GM19099 (cell line): Measurements from ENCODE around the gene GLI2.

ENCODE experiments used
- POLR2A ChIP-seq: IDR thresholded peaks from 3 replicates; pipeline ENCODE4 v1.6.1; 2011; ENCODE audit warnings: low read depth; ENCODE audit not compliant: insufficient read length; ENCODE audit errors: extremely low read depth

Gene GLI2

DNA sequence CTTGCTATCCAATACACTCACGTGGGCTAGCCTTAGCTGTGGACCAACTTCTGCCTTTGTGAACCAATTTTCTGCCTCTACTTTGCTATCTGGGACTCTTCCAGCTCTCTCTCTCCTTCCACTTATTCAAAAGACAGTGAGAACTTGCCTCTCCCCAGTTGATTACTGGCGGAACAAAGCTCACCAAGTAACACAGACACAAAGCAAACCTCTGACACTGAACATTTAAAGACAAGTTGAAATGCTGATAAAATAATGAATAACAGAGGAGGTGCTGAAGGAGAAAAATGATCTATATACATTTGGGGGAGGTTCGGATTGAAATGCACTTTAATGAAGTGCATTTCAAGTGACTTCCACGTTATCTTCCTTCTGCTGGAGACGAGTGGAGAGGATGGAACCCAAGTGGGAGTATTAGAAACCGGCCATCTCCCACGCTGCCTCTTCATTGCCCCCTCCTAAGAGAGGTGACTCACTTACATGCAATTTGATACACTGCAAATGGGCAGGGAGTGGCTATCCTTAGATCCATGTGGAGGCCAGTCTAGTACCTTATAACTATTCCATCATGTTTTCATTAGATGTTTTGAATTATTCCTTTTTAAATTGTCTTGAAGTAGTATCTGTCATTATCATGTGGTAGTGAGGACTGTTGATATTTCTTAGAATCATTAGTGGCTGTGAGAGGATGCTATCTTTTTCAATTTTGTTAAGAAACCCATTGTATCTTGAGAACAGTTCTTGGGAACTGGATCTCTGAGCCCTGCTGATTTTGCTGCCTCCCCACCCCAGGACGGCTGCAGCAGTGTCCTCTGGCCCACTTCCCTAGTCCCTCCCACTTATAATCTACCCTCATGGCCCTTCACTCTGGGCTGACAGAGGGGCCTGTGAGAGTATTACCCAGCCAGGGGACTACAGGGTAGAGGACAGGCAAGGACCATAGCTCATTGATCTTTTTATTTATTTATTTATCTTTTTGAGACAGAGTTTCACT, 6.0 kb upstream of the GLI2 start:
- TF ChIP-seq POLR2A, result no peak

DNA sequence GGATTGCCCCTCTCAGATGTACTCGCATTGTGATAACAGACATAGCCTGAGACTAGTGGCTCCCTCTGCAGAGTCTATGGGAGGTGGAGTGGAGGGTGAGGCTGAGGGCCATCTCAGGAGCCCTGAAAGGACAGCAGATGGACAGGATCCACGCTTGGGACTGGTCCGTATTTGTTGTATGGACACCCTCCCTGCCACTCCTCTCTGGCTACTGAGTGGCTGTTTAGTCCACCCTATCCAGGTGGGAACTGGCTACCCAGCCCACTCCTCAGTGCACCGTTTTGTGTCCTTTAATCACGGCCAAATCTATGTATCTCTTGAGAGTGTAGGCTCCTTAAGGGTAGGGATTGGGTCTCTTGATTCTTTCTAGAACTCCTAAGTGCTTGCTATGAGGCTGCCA, 4.5 kb upstream of the GLI2 start:
- no peak for TF ChIP-seq POLR2A

DNA sequence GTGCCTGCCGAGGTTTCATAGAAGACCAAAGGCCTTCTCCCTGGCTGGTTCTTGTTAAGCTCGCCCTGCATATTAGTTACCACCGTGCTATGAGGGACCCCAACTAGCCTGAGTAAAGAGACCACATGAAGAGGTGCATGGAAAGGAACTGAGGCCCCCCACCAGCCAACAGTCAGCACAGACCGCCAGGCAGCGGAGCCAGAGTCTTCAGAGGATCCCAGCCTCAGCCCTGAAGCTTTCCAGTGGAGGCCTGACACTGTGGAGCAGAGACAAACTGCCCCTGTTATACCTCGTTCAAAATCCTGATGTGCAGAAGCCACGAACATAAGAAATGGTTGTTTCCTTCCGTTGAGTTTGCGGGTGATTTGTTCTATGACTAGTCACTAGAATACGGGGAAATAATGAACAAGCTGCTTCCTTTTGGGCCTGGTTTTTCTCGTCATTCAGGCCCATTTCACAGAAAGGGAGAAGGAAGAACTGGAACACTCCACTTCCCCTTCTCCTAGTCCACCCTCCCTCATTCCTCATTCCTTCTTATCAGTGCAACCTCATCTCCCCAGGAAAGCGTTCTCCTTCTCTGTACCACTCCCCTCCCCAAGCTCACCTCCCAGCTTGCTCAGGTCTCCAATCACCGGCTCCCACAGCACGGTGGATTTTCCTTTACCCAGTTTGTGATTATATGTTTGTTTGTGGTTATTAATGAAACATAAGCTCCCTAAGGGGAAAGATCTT, 3.0 kb upstream of the GLI2 start:
- TF ChIP-seq POLR2A, result no peak

DNA sequence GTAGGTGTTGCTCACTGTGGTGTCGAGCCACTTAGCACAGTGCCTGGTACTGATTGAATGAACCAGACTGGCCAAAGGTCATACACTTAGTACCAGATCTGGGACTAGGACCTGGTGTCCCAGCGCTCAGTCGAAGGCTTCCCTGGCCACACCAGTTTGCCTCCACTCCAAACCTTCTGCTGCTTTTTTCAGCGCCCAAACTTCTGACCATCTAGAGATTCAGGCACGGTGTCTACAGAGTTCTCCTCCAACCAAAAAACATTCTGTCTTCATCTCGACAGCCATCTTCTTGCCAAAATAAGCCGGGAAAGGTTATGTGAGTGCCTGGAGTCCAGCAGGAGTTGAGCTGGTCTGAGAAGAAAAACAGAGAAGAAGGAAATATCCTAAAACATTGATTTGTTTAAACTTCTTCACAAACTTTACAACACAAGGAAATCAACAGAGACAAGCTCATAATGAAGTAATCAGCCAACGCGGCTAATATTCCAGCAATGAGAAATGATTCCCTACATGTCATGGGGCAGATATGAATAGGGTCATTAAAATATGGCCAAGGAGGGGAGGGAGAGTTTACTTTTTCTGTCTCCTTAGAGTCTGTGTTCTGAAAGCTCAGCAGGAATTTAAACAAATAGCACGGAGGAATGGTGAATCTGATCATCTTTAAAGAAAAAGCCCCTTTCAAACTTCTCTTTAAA, 2.3 kb upstream of the GLI2 start:
- no peak for TF ChIP-seq POLR2A

DNA sequence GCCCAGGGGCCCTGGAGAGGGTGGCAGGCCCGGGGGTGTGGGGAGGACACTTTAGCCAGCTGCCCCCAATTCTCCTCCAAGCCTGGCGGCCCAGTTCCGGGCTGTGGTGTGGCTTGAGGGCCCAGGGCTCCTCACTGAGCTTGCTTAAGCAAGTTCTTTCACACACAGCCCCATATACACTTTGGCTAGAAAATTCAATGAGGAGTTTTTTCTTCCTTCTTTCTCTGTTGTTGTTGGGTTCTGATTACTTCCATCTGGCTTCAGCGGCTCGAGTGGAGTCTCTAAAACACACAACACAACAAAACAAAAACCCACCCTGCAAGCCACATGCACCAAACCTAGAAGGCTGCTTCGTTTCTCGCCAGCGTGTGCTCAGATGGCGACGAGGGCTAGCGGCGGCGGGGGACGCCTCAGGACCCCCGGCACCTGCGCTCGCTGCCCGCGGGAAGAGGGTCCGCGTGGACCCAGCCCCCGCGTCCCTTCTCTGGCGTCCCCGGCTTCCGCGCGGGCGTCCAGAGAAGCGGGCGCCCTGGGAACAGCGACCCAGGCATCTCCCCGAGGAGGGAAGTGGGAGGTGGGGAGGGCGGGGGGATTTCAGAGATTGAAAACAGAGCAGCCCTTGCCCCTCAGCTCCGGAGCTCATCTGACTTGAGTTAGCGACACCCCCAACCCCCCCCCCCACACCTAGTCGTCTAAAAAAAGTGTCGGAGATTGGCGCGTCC, 577 bp upstream of the GLI2 start:
- no peak for TF ChIP-seq POLR2A

DNA sequence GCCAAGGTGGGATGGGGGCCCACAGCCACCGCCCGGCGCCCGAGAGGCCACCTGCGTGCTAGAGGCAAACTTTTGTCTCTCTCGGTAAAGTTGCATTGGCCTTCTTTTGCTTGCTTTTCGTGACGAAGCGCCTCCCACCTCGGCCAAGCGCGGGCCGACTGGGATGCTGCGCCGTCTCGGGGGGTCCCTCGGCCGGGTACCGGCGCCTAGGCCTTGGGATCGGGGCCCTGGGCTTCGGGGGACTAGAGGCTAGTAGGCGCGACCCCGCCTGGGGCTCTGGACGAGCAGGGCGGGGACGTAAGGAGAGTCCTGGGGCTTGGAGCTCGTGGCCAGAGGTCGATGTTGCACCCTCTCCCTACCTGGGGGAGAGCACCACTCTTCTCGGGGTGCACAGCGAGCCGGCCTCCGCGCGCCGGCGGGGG, 545 bp downstream of the GLI2 start:
- TF ChIP-seq POLR2A, result no peak

DNA sequence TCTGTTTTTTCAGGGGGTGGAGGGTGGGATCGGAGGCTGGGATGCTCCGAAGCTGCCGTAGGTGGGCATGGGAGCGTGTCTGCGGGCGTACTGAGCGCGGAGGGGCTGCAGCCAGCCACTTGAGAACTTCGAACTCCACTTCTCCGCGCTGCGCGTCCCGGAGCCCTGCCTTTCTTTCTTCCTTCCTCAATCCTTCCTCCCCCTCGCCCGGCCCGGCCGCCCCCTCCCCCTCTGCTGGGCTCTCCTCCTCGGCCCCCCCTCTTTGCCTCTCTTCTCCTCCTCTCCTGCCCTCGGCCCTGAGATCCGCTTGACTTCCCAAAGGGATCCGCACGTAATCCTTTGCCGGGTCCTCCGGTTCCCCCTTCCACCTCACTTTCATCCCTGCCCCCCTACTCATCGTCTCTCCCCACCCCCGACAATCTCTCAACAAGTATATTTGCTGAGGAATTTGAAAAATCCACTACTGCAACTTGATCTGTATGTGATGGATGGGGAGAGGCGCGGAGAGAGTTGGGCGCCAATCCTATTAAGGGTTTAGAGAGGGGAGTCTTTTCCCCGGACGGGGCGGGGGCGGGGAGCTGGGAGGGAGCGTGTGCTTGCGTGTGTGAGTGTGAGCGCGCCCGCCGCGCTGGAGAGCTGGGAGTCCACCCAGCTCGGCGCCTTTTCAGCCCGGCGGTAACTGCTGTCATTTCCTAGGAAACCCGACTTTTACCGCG, 1.1 kb downstream of the GLI2 start:
- no peak for TF ChIP-seq POLR2A

DNA sequence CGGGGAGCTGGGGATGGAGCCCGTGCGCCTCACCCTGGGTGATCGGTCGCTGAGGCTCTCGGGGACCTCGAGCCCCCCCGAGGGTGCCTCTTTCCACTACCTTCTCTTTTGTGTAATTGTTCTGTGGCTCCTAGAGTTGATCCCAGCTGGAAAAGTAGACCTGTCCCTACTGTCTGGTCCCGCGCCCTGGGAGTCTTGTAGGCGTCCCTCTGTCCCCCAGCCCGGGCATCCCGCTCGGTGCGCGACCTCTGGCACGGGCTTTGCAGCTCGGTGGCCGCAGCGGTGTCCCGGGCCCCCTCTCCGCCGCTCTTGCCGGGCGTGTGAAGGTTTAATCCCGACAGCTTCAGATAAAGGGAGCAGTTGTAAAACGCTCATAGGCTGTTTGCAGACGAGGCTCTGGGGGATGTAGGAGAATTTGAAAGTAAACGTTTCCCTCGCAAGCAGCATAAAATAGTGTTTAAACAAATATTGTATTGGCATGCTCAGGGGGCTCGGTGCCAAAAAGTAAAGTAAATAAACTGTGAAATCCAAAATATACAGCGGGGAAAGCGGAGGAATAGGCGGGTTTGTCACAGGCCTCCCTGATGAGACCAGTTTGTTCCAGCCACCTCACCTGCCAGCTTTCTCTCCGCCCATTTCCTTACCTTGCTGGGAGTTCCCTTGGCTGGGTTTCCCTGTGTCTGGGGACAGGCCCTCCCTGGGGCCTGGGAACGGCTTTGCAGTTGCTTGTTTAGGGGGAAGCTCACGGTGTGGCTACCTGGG, 1.9 kb downstream of the GLI2 start:
- no peak for TF ChIP-seq POLR2A

DNA sequence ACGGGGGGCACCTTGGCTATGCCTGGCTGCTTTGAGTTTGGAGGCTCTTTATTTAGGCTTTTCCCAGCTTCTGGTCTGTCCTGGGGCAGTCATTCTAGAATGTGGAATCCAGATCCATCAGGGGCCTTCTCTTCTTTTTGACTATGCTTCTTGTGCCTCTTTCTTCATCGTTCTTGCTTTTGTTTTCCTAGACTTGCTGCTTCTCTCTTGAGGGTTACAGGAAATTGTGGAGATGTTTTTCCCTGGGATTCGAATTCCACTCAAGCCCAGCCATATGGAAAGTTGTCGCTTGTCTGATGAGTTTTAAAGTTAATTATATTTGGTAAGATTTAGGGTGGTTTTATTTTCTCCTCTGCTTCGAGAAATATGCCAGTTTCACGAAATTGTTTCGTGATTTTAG, 2.4 kb downstream of the GLI2 start:
- TF ChIP-seq POLR2A, result no peak

DNA sequence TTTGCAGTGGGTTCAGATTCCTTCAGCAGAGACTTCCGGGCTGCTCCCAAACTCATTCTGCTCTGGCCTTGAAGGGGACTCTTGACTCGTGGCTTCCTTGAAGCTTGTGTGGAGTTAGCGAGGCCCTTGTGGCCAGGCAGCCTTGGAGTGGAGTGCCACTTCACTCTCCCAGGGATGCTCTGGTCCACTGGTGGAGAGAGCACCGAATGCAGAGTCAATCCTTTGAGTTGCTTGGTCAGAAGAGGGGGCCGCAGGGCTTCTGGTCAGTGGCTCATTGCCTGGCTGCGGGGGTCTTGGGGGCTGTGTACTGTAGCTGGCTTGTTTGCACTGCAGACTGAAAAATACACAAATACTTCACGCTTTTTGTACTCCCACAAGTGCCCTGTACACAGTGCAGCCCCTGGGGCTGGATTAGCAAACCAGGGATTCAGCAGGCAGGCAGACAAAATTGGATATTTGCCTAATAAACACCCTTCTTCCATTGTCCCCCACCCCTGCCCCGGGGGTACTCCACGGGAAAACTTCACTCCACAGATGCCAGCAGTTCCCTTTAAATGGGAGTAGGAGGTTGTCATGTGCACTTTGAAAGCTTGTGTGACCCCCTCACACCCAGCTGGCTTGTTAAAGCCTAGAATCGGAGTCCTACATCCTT, 3.2 kb downstream of the GLI2 start:
- no peak for TF ChIP-seq POLR2A

DNA sequence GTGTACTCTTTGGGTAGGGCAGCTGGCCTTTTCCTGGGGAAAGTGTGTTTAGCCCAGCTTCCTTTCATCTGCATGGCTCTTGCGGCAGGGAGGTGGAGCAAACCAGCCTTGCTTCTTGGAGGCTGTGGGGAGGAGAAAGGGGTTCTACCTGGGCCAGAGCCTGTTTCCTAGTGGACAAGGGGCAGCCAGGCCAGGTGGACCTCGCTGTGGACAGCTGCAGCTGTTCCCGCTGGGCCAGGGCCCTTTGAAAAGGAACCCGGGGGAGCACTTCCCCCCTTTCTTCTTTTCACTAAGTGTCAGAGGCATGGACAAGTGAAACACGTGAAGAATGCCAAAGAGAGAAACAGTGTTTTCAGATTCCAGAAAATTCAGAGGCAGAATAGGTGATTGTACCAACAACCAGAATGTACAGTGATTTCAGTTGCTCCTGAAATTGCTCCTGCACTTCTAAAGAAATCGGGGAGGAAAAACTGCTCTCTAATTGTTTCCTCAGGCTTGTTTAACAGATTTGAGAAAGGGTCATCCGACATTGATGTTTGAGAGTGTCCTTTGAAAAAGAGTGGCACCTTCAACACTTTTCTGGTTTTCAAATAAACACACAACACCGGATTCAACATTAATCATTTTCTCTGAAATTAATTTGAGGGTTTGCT, 3.9 kb downstream of the GLI2 start:
- no peak for TF ChIP-seq POLR2A

DNA sequence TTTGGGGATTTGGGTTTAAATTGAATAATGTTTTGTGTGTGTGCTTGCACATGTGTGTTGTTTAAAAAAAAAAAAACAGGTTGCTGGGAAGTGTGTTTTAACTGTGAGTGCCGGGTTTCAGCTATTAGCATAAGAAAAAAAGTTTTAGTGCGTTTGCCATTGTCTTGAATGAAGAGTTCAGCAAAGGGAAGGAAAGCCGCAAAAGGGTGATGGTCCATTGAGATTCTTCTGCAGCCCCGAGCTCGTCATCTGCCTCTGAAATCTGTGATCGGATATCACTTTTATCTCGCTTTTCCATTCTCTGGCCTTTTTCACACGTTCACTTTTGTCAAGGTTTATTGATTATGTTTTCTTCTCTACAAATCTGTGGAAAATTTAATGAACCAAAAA, 4.7 kb downstream of the GLI2 start:
- TF ChIP-seq POLR2A, result no peak
